HEK293 (cell line): ENCODE measurements around the gene QRICH2.

Source experiments
- KLF16 ChIP-seq: fragments of 450-650 bp; formaldehyde crosslinking; IDR thresholded peaks from 2 replicates; pipeline ENCODE4 v1.5.1; 2017; ENCODE audit warnings: missing biosample characterization, missing genetic modification characterization
- OSR2 ChIP-seq: fragments of 450-650 bp; formaldehyde crosslinking; IDR thresholded peaks from 2 replicates; pipeline ENCODE4 v1.5.1; 2016; ENCODE audit warnings: missing biosample characterization, missing genetic modification characterization
- REPIN1 ChIP-seq: fragments of 450-650 bp; formaldehyde crosslinking; IDR thresholded peaks from 2 replicates; pipeline ENCODE4 v1.5.1; 2017; ENCODE audit warnings: missing biosample characterization, missing genetic modification characterization, low read depth
- SALL2 ChIP-seq: fragments of 450-650 bp; formaldehyde crosslinking; IDR thresholded peaks from 2 replicates; pipeline ENCODE4 v1.5.0; 2017; ENCODE audit warnings: missing biosample characterization, mild to moderate bottlenecking, missing genetic modification characterization, borderline replicate concordance
- SCRT1 ChIP-seq: fragments of 450-650 bp; formaldehyde crosslinking; IDR thresholded peaks from 2 replicates; pipeline ENCODE4 v1.5.1; 2016; ENCODE audit warnings: missing biosample characterization, missing genetic modification characterization, borderline replicate concordance
- SP2 ChIP-seq: fragments of 450-650 bp; formaldehyde crosslinking; IDR thresholded peaks from 2 replicates; pipeline ENCODE4 v1.5.1; 2016; ENCODE audit warnings: missing biosample characterization, missing genetic modification characterization
- SP3 ChIP-seq: fragments of 450-650 bp; formaldehyde crosslinking; IDR thresholded peaks from 2 replicates; pipeline ENCODE4 v1.5.1; 2016; ENCODE audit warnings: missing biosample characterization, missing genetic modification characterization
- ZFP3 ChIP-seq: fragments of 450-650 bp; formaldehyde crosslinking; IDR thresholded peaks from 2 replicates; pipeline ENCODE4 v1.5.1; 2016; ENCODE audit warnings: low read depth, missing biosample characterization, missing genetic modification characterization
- ZNF146 ChIP-seq: fragments of 450-650 bp; formaldehyde crosslinking; IDR thresholded peaks from 2 replicates; pipeline ENCODE4 v1.5.1; 2016; ENCODE audit warnings: missing biosample characterization, missing genetic modification characterization
- ZNF169 ChIP-seq: fragments of 450-650 bp; formaldehyde crosslinking; IDR thresholded peaks from 2 replicates; pipeline ENCODE4 v1.5.1; 2016; ENCODE audit warnings: missing biosample characterization, missing genetic modification characterization
- ZNF211 ChIP-seq: fragments of 450-650 bp; formaldehyde crosslinking; IDR thresholded peaks from 2 replicates; pipeline ENCODE4 v1.5.1; 2016; ENCODE audit warnings: low read depth, missing biosample characterization, missing genetic modification characterization
- ZNF292 ChIP-seq: fragments of 450-650 bp; formaldehyde crosslinking; IDR thresholded peaks from 2 replicates; pipeline ENCODE4 v1.5.1; 2016; ENCODE audit warnings: low read depth, missing biosample characterization, missing genetic modification characterization, borderline replicate concordance
- ZNF302 ChIP-seq: fragments of 450-650 bp; formaldehyde crosslinking; IDR thresholded peaks from 2 replicates; pipeline ENCODE4 v1.5.1; 2016; ENCODE audit warnings: missing biosample characterization, missing genetic modification characterization, low read depth
- ZNF391 ChIP-seq: fragments of 450-650 bp; formaldehyde crosslinking; IDR thresholded peaks from 2 replicates; pipeline ENCODE4 v1.5.1; 2016; ENCODE audit warnings: low read depth, missing biosample characterization, missing genetic modification characterization, borderline replicate concordance
- ZNF426 ChIP-seq: fragments of 450-650 bp; formaldehyde crosslinking; IDR thresholded peaks from 2 replicates; pipeline ENCODE4 v1.5.1; 2017; ENCODE audit warnings: missing biosample characterization, missing genetic modification characterization, mild to moderate bottlenecking, inconsistent platforms, moderate library complexity
- ZNF48 ChIP-seq: fragments of 450-650 bp; formaldehyde crosslinking; IDR thresholded peaks from 2 replicates; pipeline ENCODE4 v1.5.1; 2016; ENCODE audit warnings: missing biosample characterization, missing genetic modification characterization
- ZNF610 ChIP-seq: fragments of 450-650 bp; formaldehyde crosslinking; IDR thresholded peaks from 2 replicates; pipeline ENCODE4 v1.5.1; 2016; ENCODE audit warnings: missing biosample characterization, missing genetic modification characterization, borderline replicate concordance
- ZNF768 ChIP-seq: fragments of 450-650 bp; formaldehyde crosslinking; IDR thresholded peaks from 2 replicates; pipeline ENCODE4 v1.5.1; 2018; ENCODE audit warnings: missing biosample characterization, mild to moderate bottlenecking, missing genetic modification characterization
- ZSCAN23 ChIP-seq: fragments of 450-650 bp; formaldehyde crosslinking; IDR thresholded peaks from 2 replicates; pipeline ENCODE4 v1.5.1; 2016; ENCODE audit warnings: missing biosample characterization, missing genetic modification characterization
- ZXDB ChIP-seq: fragments of 450-650 bp; formaldehyde crosslinking; IDR thresholded peaks from 2 replicates; pipeline ENCODE4 v1.5.1; 2016; ENCODE audit warnings: missing biosample characterization, missing genetic modification characterization
- TF ChIP-seq, protein P1 (sequence below): fragments of 450-650 bp; formaldehyde crosslinking; IDR thresholded peaks from 2 replicates; pipeline ENCODE4 v1.5.1; 2016; ENCODE audit warnings: missing biosample characterization, missing genetic modification characterization
- TF ChIP-seq, protein P2 (sequence below): fragments of 450-650 bp; formaldehyde crosslinking; IDR thresholded peaks from 2 replicates; pipeline ENCODE4 v1.5.1; 2016; ENCODE audit warnings: missing biosample characterization, missing genetic modification characterization
- TF ChIP-seq, protein P3 (sequence below): fragments of 450-650 bp; formaldehyde crosslinking; IDR thresholded peaks from 2 replicates; pipeline ENCODE4 v1.5.1; 2016; ENCODE audit warnings: missing biosample characterization, missing genetic modification characterization
- TF ChIP-seq, protein P4 (sequence below): fragments of 450-650 bp; formaldehyde crosslinking; IDR thresholded peaks from 2 replicates; pipeline ENCODE4 v1.5.1; 2016; ENCODE audit warnings: missing biosample characterization, missing genetic modification characterization
- TF ChIP-seq, protein P5 (sequence below): fragments of 450-650 bp; formaldehyde crosslinking; IDR thresholded peaks from 2 replicates; pipeline ENCODE4 v1.5.1; 2016; ENCODE audit warnings: missing biosample characterization, missing genetic modification characterization
- TF ChIP-seq, protein P6 (sequence below): fragments of 450-650 bp; formaldehyde crosslinking; IDR thresholded peaks from 2 replicates; pipeline ENCODE4; 2016; ENCODE audit warnings: missing biosample characterization, missing genetic modification characterization
- TF ChIP-seq, protein P7 (sequence below): fragments of 450-650 bp; formaldehyde crosslinking; IDR thresholded peaks from 2 replicates; pipeline ENCODE4 v1.5.1; 2017; ENCODE audit warnings: missing biosample characterization, missing genetic modification characterization

QRICH2 gene

DNA sequence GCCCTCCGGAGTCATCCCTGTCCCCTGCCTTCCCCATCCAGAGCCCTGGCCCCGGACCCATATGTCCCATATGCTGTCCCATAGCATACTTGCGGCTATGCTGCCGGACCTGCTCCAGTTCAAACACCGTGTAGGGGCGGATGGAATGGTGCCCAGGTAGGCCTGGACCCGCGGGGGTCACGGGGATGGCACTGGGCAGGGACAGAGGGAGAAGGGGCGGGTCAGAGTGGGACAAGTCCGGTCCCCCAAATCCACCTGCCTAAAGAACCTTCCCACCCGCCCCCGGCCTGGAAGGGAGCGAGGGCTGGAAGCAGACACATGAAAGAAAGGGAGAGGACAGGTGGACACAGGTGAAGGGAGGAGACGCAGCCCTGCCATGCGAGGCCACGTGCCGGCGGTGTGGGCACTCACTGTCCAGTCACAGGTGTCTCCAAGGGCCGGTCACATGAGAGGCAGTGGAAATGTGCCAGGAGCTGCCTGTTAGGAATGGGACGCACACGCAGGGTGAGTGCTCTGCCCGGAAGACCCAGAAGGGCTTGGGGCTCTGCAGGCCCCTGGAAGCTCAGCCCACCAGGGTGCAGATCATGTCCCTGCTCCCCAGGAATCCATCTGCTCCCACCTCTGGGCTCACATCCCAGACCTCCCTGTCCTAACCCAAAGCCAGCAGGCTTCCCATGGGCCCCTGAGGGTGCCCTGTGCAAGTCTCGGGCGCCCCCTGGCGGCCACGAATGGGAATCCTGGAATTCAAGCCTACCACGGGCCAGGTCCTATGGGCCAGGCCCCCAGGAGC lies 28.9 kb downstream of the QRICH2 start (continued):
- TF ChIP-seq, protein P1, sequence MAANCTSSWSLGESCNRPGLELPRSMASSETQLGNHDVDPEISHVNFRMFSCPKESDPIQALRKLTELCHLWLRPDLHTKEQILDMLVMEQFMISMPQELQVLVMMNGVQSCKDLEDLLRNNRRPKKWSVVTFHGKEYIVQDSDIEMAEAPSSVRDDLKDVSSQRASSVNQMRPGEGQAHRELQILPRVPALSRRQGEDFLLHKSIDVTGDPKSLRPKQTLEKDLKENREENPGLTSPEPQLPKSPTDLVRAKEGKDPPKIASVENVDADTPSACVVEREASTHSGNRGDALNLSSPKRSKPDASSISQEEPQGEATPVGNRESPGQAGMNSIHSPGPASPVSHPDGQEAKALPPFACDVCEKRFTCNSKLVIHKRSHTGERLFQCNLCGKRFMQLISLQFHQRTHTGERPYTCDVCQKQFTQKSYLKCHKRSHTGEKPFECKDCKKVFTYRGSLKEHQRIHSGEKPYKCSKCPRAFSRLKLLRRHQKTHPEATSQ (tag by site-specific recombination), result no peak
- TF ChIP-seq ZNF292 (tag by site-specific recombination) (no peak), KLF16 (tag by site-specific recombination) (no peak), ZNF48 (tag by site-specific recombination) (no peak), REPIN1 (tag by site-specific recombination) (no peak), ZNF426 (tag by site-specific recombination) (no peak), ZXDB (tag by site-specific recombination) (no peak), OSR2 (tag by site-specific recombination) (no peak), ZNF211 (no peak), ZNF610 (no peak), ZNF146 (tag by site-specific recombination) (no peak), SALL2 (no peak), SCRT1 (tag by site-specific recombination) (peak; percentile 48), ZNF391 (tag by site-specific recombination) (no peak), SP2 (no peak), ZNF302 (tag by site-specific recombination) (no peak), ZSCAN23 (tag by site-specific recombination) (no peak), ZNF768 (no peak), ZNF169 (tag by site-specific recombination) (no peak), ZFP3 (no peak), SP3 (tag by site-specific recombination) (0 out of 2 replicates have a peak, but pooled peaks have one; percentile 13)
- TF ChIP-seq, protein P2, sequence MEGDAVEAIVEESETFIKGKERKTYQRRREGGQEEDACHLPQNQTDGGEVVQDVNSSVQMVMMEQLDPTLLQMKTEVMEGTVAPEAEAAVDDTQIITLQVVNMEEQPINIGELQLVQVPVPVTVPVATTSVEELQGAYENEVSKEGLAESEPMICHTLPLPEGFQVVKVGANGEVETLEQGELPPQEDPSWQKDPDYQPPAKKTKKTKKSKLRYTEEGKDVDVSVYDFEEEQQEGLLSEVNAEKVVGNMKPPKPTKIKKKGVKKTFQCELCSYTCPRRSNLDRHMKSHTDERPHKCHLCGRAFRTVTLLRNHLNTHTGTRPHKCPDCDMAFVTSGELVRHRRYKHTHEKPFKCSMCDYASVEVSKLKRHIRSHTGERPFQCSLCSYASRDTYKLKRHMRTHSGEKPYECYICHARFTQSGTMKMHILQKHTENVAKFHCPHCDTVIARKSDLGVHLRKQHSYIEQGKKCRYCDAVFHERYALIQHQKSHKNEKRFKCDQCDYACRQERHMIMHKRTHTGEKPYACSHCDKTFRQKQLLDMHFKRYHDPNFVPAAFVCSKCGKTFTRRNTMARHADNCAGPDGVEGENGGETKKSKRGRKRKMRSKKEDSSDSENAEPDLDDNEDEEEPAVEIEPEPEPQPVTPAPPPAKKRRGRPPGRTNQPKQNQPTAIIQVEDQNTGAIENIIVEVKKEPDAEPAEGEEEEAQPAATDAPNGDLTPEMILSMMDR (tag by site-specific recombination), result peak; percentile 91
- TF ChIP-seq, protein P3, sequence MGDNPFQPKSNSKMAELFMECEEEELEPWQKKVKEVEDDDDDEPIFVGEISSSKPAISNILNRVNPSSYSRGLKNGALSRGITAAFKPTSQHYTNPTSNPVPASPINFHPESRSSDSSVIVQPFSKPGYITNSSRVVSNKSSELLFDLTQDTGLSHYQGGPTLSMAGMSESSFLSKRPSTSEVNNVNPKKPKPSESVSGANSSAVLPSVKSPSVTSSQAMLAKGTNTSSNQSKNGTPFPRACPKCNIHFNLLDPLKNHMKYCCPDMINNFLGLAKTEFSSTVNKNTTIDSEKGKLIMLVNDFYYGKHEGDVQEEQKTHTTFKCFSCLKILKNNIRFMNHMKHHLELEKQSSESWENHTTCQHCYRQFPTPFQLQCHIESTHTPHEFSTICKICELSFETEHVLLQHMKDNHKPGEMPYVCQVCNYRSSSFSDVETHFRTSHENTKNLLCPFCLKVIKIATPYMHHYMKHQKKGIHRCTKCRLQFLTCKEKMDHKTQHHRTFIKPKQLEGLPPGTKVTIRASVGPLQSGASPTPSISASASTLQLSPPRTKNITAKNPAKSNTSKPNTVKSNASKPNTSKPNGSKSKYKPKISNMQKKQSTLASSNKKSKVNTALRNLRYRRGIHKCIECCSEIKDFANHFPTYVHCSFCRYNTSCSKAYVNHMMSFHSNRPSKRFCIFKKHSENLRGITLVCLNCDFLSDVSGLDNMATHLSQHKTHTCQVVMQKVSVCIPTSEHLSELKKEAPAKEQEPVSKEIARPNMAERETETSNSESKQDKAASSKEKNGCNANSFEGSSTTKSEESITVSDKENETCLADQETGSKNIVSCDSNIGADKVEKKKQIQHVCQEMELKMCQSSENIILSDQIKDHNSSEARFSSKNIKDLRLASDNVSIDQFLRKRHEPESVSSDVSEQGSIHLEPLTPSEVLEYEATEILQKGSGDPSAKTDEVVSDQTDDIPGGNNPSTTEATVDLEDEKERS (tag by site-specific recombination), result no peak
- TF ChIP-seq, protein P4, sequence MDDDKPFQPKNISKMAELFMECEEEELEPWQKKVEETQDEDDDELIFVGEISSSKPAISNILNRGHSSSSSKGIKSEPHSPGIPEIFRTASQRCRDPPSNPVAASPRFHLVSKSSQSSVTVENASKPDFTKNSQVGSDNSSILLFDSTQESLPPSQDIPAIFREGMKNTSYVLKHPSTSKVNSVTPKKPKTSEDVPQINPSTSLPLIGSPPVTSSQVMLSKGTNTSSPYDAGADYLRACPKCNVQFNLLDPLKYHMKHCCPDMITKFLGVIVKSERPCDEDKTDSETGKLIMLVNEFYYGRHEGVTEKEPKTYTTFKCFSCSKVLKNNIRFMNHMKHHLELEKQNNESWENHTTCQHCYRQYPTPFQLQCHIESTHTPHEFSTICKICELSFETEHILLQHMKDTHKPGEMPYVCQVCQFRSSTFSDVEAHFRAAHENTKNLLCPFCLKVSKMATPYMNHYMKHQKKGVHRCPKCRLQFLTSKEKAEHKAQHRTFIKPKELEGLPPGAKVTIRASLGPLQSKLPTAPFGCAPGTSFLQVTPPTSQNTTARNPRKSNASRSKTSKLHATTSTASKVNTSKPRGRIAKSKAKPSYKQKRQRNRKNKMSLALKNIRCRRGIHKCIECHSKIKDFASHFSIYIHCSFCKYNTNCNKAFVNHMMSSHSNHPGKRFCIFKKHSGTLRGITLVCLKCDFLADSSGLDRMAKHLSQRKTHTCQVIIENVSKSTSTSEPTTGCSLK (tag by site-specific recombination), result no peak
- TF ChIP-seq, protein P5, sequence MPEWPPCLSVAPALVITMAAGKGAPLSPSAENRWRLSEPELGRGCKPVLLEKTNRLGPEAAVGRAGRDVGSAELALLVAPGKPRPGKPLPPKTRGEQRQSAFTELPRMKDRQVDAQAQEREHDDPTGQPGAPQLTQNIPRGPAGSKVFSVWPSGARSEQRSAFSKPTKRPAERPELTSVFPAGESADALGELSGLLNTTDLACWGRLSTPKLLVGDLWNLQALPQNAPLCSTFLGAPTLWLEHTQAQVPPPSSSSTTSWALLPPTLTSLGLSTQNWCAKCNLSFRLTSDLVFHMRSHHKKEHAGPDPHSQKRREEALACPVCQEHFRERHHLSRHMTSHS (tag by site-specific recombination), result no peak
- TF ChIP-seq, protein P6, sequence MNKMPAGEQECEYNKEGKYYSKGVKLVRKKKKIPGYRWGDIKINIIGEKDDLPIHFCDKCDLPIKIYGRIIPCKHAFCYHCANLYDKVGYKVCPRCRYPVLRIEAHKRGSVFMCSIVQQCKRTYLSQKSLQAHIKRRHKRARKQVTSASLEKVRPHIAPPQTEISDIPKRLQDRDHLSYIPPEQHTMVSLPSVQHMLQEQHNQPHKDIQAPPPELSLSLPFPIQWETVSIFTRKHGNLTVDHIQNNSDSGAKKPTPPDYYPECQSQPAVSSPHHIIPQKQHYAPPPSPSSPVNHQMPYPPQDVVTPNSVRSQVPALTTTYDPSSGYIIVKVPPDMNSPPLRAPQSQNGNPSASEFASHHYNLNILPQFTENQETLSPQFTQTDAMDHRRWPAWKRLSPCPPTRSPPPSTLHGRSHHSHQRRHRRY, result no peak
- TF ChIP-seq, protein P7, sequence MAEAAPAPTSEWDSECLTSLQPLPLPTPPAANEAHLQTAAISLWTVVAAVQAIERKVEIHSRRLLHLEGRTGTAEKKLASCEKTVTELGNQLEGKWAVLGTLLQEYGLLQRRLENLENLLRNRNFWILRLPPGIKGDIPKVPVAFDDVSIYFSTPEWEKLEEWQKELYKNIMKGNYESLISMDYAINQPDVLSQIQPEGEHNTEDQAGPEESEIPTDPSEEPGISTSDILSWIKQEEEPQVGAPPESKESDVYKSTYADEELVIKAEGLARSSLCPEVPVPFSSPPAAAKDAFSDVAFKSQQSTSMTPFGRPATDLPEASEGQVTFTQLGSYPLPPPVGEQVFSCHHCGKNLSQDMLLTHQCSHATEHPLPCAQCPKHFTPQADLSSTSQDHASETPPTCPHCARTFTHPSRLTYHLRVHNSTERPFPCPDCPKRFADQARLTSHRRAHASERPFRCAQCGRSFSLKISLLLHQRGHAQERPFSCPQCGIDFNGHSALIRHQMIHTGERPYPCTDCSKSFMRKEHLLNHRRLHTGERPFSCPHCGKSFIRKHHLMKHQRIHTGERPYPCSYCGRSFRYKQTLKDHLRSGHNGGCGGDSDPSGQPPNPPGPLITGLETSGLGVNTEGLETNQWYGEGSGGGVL (tag by site-specific recombination), result no peak
